Stimulated activated CD4-positive, alpha-beta T cell treated with anti-CD3 and anti-CD28 coated beads, Interleukin-4, amount 100 ng/mL, for 4 hours (primary cell): ENCODE results near the gene TFCP2L1.

ENCODE experiments used
- DNase-seq, 2 experiments: peaks; one replicate each; pipeline ENCODE4 v3.0.0-alpha.2; 2020

The TFCP2L1 gene

DNA sequence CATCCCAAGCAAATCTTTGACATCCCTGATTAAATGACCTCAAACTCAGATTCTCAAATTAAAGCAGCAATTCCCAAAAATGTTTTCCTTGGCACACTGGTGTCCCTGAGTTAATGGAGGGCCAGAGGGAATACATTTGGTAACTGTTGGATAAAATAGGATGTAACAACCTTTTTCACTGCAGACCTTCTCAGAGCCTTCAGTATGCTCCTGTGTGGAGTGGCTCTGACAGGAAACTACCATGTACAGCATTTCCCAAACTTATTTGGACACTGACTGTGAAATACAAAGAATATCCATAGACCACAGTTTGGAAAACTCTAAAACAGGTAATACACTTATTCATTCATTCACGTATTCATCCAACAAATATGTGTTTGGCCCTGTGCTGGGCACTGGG lies 91.8 kb downstream of the TFCP2L1 start:
- no peak for DNase-seq

DNA sequence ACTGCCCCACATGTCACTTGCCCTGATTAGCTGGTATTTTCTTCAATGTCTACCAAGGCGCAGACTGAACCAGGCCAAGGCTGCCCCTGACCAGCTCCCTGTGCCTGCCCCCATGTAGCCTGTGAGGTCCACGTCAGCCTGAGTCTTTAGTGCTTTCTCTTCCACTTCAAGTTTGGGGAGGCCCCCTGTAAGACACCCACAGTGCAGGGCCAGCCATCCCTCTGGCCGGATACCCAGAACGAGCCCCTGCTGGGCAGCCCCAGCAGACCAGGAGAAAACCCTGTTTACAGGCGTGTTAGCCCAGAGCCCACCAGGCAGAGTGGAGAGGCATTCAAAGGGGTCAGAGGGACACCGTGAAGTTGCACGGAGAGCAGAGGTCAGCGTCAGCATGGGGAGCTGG lies 92.4 kb downstream of the TFCP2L1 start:
- no peak for DNase-seq

DNA sequence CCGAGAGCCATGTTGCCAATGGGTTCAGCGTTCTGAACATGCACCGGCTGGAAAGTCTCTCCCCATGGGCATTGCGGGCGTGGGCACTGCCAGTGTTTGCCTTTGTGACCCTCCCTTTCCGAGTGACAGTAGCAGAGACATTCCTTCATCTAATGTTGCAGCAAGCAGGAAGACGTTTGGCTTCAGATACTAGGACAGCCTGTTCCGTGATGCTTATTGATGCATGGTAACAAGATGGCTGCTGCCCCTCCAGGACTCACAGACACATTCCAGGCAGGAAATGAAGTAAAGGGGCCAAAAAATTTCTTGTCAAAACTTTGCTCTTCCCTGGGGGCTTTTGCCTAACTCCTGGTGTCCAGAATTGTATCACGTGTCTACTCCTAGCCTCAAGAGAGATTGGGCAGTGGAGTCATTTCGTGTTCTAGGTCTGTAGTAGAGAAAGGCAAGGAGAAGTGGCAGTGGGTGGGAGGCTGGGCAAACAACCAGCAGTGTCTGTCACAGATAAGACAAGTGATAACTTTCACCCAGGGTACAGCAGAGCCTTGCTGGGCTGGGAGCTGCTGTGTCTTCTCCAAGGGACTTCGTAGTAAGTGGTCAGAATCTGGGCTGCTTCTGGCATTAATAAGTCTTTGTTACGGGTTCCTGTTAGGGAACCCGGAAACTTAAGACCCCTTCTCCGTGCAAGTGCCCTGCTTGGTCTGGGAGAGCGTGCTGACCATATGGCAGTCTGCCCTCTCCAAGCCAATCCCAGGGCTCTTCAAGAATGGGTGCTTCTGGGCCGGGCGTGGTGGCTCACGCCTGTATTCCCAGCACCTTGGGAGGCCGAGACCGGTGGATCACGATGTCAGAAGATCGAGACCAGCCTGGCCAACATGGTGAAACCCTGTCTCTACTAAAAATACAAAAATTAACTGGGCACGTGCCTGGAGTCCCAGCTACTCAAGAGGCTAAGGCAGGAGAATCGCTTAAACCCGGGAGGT lies 93.5 kb downstream of the TFCP2L1 start:
- DNase-seq, result no peak

DNA sequence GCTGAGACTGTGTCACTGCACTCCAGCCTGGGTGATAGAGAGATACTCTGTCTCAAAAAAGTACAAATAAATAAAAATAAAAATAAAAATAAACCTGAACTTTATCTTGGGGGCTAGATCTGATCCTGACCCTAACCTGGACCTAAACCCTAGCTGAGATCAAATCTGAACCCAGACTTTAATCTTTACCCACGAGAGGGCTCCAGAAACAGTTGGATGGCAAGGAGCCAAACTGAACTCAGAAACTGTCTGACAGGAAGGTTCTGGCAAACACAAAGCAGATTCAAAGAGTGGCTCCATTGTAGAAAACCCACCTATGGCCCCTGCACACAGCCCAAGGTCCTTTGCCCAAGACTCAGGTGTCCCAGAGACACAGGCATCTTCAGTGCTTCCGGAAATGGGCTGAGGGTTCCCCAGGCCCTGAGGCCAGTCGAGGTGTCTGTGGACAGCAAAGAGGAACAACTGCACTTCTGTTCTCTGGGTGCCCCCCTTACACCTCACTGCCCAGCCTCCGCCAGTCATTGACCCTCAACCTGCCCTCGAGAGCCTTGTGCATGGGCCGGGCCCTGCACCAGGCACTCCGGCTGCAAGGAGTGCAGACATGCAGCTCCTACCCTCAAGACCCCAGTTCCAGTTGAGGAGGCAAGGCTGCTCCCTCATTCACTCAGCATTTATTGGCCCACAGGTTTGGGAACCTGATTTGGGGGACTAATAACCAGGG lies 95.2 kb downstream of the TFCP2L1 start:
- DNase-seq, result no peak

DNA sequence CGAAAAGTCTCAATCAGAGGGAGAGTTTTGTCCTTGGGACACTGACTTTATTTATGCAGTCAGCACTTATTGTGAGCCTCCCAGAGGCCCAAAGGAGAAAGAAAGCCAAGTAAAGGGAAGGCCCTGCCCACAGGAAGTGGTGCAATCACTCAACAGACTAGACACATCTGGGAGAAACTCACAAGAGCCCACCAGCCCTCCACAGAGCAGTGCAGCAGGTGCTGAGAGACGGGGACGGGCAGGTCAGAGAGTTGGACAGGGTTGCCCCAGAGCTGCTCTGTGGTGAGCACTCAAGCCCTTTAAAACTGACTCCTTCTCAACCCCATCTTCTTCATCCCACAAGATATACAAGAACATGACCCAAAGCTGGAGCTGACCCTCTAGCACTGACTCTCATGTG lies 96.0 kb downstream of the TFCP2L1 start:
- no peak for DNase-seq

DNA sequence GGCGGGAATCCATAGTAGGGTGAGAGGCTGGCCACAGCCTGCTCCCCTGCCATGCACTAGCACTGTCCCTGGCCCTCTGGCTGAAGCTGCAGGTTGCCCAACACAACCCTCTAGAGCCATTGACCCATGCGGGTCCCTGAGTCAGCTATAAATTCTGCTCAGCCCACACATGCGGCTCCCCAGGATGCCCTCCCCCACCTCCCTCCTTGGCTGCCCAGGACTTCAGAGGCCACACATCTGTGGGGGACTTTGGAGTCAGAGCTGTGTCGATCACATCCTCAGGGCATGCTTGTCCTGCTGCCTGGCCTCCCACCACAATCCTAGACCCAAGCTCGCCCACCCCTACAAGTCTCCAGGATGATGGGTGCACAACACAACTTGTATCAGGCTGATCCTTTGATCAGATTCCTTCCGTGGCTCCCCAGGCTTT lies 97.0 kb downstream of the TFCP2L1 start:
- DNase-seq, result no peak

DNA sequence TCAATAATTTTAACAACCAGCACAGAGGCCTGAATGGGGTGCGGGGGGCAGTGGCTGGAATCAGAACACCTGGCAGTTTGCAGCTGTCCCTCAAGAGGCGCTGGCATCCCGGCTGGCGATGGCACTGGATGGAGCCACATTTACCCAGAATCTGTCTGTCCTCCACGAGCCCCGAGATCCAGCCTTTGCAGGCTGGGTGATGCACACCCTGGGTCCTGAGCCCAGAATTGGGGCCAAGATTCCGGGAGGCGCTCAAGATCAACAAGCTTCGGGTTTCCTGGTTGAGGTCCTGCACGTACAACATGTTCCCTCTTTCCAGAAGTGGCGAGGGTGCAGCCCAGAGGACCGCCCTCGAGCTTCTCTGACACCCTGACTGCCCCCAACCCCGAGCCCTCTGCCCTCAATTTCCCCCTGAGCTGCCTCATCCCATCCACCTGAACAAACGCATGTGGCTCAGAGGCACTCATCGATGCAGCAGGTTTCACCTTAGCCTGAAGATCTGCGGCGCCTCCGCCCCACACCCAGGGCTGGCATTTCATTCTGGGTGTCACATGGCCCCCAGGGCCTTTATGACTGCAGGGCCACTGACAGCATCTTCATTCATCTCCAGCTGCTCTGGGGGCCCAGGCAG lies 97.5 kb downstream of the TFCP2L1 start:
- DNase-seq, result no peak

DNA sequence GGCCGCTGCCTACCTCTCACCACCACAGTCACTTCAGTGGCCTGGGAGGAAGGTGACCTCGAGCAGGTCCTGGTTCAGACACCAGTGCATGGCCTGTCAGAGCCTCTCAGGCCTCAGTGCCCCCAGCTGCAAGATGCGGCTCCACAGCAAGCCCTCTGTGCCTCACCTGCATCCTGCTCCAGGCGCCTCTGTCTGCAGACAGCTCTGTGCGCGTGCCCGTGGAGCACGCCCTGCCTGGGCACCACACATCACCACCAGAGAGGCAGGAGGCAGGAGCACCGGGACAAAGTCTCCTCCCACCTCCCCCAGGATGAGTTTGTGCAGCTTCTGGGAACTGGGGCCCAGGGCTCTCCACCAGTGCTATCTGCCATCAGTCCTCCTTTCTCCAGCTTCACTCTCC lies 98.7 kb downstream of the TFCP2L1 start:
- no peak for DNase-seq

DNA sequence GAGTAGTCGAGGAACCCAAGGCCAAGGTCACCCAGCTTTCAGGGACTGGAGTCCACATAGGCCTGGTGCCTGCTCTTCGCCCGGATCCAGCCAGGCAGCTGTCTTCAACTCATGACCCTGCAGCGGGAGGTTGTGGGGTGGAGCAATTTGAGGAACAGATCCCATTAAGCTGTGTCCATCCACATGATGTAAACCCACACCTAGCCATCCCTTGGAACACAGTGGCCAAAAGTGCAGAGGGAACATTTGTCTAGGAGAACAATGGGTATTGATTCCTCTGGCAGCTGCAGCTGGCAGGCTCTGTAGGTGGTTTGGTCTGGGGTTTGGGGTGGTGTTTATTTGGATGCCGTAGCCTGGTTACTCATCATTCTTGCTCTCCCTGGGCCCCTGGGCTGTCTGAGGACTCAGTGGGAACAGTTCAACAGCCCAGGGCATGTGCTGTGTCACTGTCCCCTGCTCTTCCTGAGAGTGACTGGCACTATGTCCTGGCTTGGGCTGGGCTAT lies 99.4 kb downstream of the TFCP2L1 start:
- no peak for DNase-seq

DNA sequence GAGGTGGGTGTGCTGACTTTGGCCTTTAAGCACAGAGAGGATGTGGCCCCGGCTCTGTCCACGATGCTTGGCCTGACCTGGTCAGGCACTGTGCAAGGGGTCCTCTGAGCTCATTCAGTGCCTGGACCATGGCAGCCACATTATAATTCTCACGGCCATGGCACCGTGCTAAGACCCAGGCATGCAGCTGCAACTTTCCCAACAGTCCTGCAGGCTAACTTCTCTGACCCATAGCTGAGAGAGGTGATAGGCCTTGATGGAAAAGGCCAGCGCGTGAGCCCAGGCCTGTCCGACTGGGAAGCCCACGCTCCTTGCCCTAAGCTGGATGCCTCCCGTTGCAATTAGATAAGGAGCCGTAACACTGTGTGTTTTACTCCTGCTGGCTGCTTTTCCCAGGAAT lies 99.9 kb downstream of the TFCP2L1 start:
- no peak for DNase-seq

DNA sequence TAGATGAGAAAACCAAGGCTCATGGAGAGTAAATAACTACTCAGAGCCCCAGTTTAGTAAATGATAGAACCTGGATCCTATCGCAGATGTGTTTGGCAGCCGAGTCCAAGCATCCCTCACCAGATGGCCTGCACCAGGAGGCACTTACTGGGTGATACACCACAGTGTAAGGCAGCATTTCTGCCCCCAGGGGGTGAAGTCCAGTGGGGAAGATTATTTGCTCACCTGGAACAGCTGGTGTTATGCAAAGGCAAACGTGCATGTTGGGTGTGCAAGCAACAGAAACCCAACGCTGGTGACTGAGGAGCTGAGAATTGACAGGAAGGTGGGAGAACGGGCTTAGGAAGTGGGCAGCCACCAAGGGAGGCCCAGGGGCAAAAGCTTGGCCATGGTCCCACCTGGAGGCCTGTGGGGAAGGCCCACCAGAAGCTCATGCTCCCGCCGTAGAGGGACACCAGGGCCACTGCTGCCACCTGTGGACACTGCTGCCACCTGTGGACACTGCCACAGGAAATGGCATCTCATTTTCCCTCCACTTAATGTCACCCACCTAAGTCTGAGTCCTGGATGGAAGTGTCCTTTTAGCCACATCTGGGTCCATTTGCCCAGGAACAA lies 100.6 kb downstream of the TFCP2L1 start:
- DNase-seq, result no peak

DNA sequence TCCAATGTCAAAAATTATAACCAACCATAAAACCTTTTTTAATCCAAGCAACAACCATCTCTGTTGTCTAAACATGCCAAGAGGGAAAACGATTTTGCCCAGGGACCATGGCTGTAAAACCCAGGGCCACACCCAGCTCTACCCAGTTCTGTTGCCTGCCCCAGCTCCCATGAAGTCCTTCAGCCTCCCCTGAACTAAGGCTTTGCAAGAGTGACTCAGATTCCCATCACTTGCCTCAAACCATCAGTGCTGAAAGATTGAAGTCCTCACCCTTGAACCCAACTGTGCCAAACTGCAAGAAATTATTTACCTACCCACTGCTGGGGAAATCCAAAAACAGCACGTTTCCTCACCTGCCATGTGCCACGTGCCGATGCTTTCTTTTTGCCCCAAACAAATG lies 102.5 kb downstream of the TFCP2L1 start:
- DNase-seq, result no peak

DNA sequence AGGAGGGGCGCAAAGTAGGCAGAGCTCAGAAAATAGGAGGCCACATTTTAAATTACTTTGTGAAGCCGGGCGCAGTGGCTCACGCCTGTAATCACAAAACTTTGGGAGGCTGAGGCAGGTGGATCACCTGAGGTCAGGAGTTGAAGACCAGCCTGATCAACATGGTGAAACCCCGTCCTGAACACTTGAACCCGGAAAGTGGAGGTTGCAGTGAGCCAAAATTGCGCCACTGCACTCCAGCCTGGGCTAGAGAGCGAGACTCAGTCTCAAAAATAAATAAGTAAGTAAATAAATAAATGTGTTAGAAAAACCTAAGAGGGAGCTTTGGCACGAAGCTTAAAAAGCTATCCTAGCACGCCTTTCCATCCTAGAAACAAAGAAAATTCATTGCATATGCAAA lies 105.5 kb downstream of the TFCP2L1 start:
- no peak for DNase-seq

DNA sequence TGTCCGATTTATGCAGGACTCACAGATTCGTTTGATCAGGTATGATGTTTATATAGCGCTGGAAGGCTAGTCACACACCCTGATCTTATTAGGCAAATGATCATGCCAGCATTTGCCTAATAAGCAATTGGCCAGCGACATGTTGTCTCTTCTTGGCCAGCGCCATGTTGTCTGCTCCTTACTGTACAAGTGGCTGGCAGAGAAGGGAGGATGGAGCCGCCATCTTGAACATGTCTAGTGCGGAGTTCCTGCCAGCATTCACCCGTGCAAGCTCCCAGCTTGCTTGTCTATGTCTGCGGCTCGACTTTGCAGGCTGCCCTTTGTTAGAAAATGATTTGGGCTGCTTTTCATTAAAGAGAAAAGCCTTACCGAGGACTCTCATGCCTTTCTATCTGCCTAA lies 106.3 kb downstream of the TFCP2L1 start:
- no peak for DNase-seq

DNA sequence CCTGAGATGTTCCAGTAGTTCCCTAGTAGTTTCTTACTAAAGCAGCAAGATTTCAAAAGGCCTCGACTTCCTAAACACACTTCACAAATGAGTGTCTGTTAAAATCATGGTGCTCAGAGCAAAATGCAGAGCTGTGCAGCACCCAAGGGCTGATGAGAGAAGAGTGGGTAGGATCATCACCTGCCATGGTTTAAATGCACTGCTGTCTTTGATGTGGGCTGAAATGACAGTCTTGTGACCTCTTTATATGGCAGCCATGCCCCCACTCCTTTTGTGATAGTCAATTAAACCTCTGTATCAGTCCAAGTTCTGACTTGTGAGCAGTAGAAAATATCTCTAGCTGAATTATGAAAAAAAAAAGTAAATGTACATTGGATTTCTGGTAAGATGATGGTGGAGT lies 107.1 kb downstream of the TFCP2L1 start:
- no peak for DNase-seq

DNA sequence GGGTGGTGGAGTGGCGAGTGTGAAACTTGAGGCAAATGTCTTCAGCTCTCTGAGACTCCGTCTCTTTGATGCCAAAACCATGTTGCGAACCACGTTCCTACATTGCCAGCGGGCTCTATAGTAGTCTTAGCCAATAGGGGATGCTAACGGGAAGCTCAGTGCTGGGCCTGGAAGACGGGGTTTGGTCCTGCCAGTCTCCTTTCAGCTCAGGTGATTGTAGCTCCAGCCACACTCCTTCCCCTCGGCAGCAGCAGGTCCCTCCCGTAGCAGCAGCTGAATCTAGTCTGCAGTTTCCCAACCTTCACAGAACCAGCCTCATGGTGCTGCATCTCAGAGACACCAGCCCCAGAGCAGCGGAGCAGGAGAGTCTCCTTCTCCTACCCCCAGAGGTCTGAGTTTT lies 109.7 kb downstream of the TFCP2L1 start:
- no peak for DNase-seq

DNA sequence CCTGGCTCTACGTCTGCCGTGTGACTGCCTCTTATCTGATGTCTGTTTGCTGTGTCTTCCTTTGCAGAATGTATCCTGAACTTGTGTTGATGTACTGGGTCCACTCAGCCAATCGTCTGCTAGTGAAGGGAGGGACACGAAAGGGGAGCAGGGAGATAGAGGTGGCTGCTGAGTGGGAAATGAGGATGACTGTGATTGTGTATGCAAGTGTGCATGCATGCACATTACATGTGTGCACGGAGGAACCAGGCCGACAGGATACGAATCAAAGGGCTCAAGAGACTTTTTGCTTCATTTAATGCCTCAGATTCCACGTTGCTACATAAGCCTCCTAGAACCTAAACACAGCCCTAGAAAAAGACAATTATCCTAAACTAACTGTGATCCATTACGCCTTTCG lies 111.2 kb downstream of the TFCP2L1 start:
- DNase-seq, result no peak

DNA sequence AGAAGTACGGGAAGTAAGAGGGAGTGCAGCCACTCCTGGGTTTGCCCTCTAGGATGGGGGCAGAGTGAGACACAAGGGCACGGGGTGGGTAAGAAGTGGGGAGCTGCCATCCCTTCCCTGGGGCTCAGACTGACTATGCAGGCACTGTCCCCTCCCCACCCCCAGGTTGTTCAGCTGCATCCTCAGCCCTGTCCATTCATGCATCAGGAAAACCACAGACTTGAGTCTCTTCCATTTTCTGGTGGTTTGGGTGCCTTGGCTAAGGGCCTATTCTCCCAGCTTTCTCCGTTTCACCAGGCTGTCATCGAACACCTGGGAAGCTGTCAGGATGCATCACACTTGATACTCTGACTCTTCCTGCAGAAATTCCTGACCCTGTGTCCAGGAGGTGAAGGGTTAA lies 111.9 kb downstream of the TFCP2L1 start:
- DNase-seq, result no peak

DNA sequence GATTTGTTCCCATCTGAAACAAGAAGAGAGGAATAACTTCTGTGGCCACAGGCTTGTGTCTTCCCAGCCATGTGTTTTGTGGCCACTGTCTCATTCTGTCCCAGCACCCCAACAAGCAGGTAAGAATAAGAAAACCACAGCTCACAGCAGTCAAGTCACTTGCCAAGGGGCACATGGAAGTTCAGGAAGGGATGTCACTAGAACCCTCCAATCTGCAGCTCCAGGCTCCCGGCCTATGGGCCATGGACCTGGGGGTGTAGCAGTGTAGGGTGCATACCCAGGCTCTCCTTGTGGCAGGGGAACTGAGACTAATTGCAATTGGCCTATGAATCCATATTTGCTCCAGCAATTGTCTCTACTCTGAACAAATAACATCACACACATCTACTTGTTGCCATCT lies 112.5 kb downstream of the TFCP2L1 start:
- no peak for DNase-seq

DNA sequence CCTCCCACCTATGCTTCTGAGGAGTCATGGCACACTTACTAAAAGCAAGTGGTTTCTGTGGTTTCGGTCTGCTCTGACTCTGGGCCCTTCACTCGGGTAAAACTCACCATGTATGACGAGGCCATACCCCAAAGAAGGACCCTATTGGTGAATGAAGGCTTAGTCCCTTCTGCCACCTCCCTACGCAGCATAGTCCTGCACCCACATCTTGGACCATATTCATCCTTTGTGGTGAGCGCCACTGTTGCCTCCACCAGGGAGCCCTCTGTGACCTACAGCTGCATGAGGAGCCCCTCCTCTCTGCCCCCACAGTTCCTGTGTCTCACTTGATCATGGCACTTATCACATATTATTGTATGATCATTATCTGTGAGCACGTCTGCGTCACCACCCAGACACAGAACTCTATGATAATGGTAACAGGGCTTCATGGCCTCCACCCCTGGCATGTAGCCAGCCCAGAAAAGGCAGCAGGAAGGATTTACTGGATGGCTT lies 113.3 kb downstream of the TFCP2L1 start:
- no peak for DNase-seq

DNA sequence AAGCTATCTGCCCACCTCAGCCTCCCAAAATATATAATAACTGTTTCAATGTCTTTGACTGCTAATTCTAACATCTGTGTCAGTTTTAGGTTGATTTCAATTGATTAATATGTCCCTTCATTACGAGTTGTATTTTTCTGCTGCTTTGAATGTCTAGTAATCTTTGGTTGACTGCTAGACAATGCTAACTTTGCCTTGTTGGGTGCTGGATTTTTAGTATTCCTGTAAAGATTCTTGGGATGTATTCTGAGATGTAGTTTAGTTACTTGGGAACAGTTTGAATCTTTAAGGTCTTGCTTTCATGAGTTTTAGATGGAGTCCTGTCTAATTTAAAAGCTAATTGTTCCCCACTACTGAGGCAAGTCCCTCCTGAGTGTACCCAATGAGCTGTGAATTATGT lies 114.4 kb downstream of the TFCP2L1 start:
- no peak for DNase-seq

DNA sequence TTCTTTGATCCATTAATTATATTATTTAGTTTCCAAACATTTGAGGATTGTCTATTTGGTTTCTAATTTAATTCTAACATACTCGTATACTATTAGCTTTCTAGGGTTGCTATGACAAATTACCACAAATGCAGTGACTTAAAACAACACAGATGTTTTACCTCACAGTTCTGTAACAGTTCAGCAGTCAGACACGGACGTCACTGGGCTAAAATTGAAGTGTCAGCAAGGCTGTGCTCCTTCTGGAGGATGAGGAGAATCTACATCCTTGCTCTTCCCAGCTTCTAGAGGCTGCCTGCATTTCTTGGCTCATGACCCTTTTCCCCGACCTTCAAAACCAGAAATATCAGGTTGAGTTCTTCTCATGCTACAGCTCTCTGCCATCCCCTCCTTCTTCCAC lies 117.6 kb downstream of the TFCP2L1 start:
- DNase-seq, result no peak
